Measurements from ENCODE around the gene MSX2.

The MSX2 gene

DNA sequence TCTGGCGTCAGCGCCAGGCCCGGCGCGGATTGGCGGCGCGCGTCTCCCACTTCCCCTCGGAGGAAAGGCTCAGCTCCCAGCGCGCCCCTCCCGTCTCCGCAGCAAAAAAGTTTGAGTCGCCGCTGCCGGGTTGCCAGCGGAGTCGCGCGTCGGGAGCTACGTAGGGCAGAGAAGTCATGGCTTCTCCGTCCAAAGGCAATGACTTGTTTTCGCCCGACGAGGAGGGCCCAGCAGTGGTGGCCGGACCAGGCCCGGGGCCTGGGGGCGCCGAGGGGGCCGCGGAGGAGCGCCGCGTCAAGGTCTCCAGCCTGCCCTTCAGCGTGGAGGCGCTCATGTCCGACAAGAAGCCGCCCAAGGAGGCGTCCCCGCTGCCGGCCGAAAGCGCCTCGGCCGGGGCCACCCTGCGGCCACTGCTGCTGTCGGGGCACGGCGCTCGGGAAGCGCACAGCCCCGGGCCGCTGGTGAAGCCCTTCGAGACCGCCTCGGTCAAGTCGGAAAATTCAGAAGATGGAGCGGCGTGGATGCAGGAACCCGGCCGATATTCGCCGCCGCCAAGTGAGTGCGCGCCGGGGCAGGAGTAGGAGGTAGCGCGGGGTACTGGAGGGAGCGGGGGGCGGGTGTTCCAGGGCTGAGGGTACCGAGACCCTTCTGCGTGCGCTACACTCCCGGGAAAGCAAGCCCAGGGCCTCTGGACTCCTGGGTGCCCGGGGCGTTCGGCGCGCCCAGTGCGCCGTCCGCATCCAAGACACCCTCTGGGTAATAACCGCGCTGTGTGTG is at the start of gene MSX2:
MSX2 (plus strand) TSS at position 99 of the 777 bp plus-strand sequence; CDS start at position 177, 78 bp downstream.
- no peak for DNase-seq

DNA sequence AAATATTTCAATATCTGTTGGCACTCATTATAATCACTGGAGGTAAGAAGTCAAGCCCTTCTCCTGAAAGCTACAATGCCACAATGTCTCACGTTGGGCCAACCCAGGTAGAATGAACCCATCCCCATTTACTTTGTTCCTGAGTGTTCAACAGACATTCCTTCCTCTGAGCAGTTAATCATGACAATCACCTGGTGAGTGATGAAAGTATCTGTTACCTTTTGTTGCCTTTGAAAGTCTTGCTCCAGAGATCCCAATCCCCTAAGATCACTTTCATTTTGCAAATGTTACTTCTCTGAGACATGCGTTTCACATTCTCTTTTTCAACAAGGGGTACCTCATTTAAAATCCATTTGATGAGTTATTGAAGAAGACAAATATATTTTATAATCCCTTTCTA is 49.3 kb upstream of the MSX2 start:
- DNase-seq = no peak

DNA sequence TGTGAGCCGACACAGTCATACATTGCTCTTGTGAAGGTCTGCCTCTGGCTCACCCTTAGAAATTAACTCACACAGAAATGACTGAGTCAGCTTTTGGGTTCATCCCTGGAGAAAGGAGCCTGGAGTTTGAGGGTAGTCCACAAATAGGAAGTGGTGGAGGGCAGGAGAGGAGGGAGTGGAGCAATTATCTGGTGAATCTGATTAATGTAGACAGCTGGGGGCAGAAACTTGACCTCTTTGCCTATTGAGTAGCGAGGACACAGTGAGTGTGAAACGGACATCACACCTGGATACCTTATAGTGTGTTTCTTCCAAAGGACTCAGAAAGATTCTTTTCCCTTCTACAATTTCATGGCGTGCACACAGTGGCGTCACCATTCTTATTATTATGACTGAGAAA is 48.5 kb upstream of the MSX2 start:
- DNase-seq = no peak

DNA sequence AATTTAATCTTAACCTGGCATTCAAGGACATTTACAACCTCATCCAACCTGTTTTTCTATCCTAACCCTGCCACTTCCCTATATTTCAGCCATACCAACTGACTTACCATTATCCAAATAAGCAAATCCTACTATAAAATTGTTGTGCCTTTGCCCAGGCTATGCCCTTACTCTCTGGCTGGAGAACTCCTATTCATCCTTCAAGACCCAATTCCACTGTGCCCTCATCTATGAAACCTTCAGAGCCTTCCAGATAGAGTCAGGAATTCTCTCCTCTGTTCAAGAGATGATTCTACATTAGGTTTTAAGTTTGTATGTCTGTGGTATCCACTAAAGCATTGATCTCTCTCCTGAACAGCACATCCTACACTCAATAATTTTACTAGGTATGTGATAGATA is 46.3 kb upstream of the MSX2 start:
- no peak for DNase-seq

DNA sequence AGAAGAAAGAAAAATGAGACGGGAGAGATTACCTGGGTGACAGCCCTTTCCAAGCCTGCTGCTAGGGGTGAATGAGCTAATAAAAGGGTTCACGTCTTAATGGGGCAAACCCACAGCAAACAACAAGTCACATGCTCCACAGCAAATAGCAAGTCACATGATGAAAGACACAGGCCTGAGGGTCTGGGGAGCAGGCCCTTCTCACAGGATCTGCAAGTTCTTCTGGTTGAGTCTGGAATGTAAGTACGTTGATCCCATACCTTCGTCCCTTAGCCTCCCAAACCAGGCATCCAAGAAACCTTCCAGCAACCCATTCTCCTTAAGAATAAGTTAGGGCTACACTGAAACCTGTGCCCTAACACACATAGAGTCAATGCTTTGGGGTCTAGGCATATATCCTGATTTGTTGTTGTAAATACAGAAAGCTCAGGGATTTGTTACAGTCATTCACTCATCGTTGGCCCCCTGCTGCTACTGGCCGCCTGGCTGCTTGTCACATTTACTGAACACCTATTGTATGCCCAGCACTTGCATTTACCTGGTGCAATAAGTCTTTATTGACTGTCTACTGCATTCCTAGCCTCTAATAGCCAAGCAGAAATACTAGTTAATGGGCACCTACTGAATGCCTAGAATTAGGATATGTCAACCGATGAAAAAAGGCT is 43.3 kb upstream of the MSX2 start:
- DNase-seq = no peak

DNA sequence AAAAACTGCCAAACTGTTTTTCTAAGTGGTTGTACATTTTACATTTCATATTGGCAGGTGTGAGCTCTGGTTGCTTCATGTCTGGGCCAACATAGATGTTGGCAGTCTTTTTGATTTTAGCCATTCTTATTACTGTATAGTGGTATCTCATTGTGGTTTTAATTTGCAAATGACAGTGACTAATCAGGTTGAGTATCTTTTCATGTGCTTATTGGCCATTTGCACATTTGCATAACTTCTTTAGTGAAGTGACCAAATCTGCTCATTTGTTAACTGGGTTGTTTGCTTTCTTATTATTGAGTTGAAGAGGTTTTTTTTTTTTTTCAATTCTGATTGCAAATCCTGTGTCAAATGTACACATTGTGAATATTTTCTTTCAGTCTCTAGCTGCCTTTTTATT is 36.9 kb upstream of the MSX2 start:
- DNase-seq = no peak

DNA sequence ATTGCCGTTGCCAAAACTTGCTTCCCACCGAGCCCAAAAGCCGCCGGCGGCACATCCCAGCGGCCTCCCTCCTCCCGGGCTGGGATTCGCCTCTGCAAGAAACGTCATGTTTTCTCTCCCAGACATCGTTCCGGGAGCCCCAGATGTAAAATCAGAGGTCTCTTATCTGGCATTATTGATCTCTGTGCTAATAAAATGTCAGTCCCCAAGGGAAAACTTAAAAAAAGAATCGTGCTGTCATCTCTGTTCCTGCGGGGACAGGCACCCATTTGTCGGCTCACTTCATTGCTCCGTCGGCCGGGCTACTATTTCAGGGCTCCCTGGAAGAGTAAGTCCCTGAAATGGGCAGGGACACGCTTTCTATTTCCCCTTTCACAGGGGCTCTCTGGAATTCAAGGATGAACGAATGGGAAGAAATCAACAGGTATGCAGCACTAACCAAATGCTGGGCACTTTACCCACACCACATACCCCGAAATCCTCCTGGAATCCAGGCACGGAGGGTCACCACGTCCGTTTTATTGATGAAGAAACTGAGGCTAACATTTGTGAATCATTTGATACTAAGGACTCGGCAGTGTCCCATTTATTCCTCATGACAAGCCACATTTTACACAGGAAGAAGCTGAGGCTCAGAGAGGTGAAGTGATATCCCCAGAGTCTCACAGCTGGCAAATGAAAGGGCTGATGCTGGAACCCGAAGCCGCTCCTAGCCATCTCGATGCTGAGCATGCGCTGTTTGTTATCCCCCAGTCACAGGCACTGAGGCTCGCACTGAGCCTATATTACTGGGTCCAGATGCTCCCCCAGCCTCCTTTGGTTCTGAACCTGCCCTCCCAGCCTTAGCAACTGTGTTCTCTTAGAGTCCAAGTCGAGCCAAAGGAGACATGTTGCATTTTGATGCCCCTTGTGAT is 35.7 kb upstream of the MSX2 start:
- DNase-seq = no peak

DNA sequence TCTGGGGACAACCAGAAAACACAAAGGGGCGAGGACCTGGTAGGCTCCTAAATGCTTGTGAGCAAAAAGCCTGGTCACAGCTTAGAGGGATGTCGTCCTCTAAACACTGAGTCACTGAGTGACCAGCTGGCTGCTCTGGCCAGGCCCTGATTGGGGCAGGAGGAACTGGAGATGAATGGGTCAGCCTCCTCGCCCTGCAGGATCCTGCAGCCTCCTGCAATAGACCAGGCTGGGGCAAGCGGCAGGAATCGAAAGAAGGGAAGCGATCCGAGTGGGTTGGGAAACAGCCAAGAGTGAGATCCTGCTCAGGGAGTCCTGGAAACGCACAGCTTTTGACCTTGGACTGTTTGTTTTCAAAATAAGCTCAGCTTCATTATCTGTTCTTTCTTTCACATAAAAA is 34.1 kb upstream of the MSX2 start:
- no peak for DNase-seq

DNA sequence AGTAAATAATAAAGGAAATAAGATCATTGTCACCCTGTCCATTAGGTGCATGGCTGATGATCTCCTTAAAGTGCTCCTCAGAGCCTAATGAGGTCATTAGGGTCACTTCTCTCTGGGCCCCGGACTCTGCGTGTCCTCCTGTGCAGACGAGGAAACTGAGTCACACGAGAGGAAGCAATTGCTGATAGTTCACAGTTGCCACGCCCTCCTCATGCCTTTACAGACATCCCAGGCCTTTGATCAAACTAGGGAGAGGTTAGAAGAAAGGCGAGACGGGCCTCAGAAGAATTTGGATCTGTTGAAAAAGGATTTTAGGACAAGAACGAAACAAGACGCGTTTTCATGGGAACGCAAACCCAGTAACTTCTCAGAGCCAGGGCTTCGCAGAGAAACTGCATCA is 32.0 kb upstream of the MSX2 start:
- no peak for DNase-seq

DNA sequence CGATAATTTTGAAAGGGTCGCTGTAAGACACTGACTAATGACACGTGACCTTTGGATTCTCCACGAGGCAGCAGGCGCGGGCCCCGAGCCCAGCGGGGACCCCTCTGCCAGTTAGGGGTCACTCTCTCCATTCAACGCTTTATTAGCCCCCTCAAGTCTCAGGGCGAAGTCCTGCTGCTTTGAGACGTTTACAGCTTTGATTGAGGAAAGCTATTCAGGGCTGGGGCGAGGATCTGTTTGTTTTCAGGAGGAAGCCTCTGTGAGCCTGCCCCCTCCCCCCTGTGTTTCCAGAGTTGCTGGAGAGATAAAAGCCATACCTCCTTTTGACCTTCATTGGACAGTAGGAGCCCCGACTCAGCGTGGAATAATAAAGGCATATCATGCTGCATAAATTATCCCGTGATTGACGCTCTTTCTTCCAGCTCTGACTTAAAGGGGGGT is 31.4 kb upstream of the MSX2 start:
- no peak for DNase-seq

DNA sequence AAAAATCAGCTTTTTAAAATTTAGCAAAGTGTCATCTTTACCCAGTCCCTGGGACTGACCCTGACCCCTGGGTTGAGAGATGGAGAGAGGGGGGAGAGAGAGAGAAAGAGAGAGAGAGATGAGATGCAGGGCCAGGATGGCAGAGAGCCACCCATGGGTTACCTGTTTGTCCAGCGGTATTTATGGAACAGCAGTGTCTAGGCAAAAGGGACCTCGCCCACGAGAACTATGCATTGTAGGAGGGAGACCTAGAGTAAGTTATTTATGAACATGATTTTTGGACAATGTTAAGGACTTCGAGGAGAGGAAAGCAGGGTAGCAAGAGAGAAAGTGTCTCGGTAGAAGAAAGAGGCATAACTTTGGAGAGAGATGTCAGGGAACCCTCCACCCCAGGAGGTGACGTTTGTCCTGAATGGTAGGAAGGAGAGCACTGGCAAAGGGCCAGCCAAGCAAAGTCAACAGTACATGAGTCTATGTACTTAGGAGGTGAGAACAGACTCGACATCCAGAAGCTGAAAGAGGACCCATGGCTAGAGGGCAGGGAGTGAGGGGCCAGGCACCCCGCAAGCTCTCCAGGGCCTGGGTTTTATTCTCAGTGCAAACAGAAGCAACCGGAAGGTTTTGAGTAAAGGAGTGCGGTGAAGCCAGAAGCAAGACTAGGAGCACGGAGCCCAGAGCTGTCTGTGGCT is 30.5 kb upstream of the MSX2 start:
- DNase-seq = no peak

DNA sequence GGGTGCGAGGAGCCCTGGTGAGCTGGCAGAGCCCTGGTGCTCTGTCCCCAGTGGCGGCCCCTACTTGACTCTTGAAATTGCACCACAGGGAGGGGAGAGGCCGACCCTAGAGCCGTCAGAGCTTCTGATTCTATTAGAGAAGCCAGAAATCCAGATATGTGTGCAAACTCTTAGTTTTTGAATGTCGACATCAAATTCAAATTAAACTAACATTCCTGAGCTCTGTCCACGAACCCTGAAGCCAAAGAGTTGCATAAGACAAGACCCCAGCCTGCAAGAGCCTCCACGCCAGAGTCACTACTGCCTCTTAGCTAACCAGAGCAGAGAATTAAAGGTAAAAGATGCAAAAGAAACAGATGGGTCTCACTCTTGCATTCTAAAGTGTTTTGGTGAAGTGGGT is 29.8 kb upstream of the MSX2 start:
- DNase-seq = no peak

DNA sequence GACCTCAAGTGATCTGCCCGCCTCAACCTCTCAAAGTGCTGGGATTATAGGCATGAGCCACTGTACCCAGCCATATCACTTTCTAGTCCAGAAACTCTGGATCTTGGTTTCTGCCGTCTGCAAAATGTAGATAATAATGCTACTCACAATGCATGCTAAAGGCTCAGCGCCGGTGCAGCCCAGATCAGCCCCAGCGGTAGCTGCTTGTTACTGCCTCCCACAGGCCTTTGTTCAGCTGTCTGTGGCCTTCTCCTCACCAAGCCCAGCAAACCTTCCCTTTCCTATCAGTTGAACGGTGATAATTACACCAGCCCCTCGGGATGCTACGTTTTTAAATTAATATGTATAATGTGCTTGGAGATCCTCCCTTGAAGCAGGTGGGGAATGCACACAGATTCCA is 26.2 kb upstream of the MSX2 start:
- no peak for DNase-seq

DNA sequence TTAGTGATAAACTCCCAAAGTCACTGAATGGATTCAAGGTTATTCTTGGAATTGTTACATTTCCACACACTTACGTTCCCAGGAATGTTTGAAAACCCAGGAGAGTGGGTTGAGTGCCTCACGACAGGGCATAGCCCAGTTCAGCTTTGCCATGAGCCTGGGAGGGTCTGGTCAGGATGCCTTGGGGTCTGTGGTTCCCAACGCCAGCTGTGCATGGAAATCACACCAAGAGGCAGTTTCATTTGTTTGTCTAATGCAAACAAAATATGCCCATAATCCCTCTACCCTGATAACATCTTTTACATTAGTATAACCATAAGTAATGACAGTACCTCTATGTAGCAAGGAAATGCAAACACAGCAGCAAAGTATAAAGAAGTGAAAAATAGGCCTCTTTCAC is 25.3 kb upstream of the MSX2 start:
- no peak for DNase-seq

DNA sequence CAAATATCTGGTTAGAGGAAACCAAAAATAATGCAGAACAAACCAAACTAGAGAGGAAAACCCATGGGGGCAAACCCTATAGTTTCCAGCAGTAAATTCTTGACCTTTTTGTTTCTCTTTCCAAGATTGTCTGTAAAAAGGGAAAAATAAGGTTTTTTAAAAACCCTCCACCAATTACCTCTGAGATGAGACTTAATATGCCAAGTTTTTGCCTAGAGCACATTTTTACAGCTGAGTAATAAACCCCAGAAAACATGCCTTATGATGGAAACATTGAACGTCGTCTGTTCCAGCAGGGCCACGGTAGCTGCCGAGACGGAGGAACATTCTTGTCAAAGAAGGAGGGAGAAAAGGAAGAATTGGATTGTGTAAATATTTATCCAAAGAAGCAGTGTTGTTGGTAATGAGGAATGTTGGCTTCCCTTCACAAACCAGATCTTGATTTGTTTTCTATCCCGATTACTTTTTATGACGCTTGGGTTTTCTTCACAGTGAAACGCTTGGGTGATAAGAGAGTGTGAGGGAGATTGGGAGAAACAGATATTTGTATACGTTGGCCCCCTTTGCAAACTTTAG is 17.3 kb upstream of the MSX2 start:
- no peak for DNase-seq

DNA sequence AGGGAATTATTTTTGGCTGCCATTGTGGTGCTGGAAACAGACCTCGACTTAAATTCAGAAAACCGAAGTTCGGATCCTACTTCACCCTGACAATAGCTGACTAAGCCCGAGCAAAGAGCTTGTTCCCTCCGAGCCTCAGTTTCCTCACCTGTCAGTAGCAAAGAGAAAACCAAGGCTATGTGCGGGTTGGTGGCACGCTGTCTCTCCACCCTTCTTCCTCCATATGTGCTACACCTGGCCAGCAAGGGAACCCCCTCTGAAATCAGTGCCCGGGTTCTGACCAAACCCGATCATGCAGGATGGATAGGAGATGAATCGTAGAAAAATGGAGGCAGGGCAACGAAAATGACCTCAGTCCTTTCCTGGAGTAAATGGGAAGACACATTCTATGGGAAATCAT is 16.7 kb upstream of the MSX2 start:
- DNase-seq = no peak

DNA sequence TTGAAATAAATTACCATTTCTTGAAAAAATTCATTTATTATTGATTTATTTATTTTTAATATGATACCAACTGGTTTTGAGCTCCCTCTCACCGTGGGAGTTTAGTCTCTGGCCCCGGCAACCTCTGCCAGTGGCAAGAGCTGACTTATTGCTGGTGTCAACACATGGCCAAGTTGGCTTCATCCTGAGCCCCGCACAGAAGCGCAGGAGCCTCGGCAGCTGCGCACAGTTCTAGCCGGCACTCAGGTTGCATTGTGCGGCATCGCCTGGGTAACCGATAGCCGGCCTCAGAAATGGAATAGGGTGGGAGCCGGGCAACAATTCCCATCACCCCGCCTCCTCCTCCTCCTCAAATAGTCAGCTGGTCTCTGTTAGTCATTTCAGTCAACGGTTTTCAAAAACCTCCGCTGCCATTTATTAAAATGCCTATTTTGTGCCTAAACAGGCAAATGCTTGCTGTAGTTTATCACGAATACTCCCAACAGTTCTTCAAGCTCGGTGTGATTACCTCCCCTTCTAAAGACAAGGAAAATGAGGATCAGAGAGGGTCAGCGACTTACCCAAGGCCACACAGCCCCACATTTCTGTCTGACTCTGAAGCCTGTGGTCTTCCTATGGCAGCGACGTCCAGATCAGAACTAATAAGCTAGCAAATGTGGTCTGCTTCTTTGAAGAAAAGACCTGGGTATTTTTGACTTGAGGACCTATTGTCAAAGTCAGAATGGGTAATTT is 15.7 kb upstream of the MSX2 start:
- no peak for DNase-seq

DNA sequence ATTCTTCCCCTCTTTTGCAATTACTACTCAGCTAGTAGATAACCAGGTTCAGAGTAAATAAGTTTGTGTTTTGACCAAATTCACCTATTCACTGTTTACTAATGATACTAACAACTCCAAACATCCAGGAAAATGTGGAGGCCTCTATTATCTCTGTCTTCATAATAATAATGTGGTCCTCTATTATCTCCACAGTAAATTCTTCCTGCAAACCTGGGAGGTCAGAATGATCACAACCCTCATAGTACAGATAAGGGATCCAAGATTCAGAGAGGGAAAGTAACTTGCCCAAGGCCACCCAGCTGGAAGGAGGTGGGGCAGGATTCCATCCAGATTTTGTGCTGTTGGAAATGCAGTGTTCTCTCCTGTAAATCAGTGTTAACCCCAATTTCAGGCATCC is 9.6 kb upstream of the MSX2 start:
- DNase-seq = no peak

DNA sequence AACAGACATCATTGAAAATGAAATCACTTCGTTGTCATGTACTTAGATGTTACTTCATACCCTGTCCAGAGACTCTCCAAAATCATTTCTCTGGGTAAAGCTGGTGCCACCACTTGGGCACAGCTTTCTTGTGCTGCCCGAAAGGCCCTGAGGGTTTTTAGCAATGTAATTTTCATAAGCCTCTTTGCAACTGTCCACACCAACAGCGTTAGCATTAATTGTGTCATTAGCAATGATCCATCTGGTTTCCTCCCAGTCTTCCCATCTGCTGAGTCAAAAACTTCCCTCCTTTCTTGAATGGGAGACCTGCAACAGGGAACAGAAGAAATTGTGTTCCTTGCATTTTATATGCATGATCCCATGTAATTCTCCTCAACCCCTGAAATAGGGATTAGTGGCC is 8.6 kb upstream of the MSX2 start:
- no peak for DNase-seq

DNA sequence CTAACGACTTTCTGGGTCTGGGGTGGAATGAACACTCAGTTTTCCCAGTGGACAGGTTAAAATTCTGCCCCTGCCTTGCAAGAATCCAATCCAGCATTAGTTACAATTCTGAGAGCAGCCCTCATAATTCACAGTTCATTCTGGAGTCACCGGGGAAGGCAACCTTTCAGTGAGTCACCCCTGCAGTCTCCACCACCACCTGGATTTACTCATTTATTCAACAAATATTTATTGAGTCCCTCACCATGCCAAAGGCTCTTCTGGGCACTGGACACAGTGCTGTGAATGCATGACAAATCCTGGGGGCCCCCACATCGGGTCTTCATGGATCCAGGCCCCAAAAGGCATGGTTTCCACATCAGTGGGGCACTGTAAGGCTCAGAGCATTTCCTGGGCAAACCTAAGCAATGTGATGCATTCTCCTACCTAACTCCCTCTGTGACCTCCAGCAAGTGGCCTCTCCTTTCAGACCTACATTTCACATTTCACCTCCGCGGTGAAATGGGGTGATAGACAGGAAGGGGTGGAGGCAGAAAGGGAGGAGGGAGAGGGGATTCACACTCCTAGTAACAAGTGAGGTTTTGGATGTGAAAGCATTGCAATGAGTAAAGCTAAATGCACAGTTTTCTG is 6.4 kb upstream of the MSX2 start:
- no peak for DNase-seq

DNA sequence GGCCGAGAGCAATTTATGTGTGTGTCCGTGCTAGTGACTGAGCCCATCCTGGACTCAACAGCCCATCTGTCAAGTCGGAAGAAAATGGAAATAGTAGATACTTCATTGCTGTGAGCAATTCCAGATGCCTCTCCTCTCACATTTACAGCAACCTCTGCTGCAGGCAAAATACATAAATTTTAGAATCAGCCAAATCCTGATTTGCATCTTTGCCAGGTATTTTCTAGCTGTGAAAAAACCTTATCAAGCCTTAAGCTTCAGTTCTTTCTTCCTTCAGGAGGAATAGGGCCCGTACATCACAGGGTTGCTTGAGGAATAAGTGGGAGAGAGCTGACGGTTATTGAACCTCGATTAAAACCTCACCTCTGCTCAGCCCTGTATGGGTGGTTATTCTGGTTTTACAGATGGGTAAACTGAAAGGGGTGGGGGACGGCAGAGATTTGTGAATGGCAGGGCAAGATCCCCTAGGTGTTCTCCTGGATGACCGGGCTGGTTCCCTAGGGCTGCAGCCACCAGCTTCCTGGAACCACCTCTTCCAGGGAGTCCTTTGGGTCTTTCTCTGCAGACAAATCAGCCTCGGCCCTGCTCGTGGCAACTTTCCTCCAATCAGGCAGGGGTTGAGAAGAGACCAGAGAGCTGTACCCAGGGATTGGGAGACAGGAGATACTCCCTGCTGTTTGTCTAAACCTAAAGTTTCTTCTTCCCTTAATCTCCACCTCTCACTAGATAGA is 5.3 kb upstream of the MSX2 start:
- DNase-seq = no peak
